ENCODE data around the gene MAP3K7CL. TPM values are rescaled to one million over a fixed set of nuclear protein-coding genes. Genes with fewer than 3 reads are reported as not detected.

MAP3K7CL gene
- total RNA-seq, 2 experiments from 2014 or later, result 10.2 to 12.0 TPM

GRCh38 chr21:29114765-29115500, 15.5 kb upstream of the MAP3K7CL start:
- no peaks in the 10 kb centered on the region for H3K9me3 Mint-ChIP-seq
- H3K27me3 Mint-ChIP-seq, result no peaks in the 10 kb centered on the region
- DNase-seq, result no peak
- POLR2A ChIA-PET, result no interaction called here
- ATAC-seq (ENCODE audit: low read depth), result no peak
- no peak overlapping the region for H3K4me3 Mint-ChIP-seq
- H3K36me3 Mint-ChIP-seq, result peaks cover 6% of the 10 kb centered on the region
- no peaks in the 10 kb centered on the region for H3K4me1 Mint-ChIP-seq
- no peak overlapping the region for H3K27ac Mint-ChIP-seq

- no peak for ATAC-seq (ENCODE audit: low read depth)
- Mint-ChIP-seq H3K4me1 (no peaks in the 10 kb centered on the region), H3K9me3 (no peaks in the 10 kb centered on the region), H3K27me3 (no peaks in the 10 kb centered on the region), H3K27ac (no peak overlapping the region), H3K36me3 (peaks cover 6% of the 10 kb centered on the region), H3K4me3 (no peak overlapping the region)
- POLR2A ChIA-PET, result no interaction called here
- no peak for DNase-seq
Measured at GRCh38 chr21:29115899-29116298, 14.5 kb upstream of the MAP3K7CL start.

GRCh38 chr21:29117372-29117955, 13.0 kb upstream of the MAP3K7CL start:
- POLR2A ChIA-PET, result no interaction called here
- no peaks in the 10 kb centered on the region for H3K9me3 Mint-ChIP-seq
- H3K27me3 Mint-ChIP-seq, result no peaks in the 10 kb centered on the region
- H3K36me3 Mint-ChIP-seq, result no peaks in the 10 kb centered on the region
- H3K27ac Mint-ChIP-seq, result no peak overlapping the region
- no peak for DNase-seq
- H3K4me3 Mint-ChIP-seq, result no peak overlapping the region
- no peaks in the 10 kb centered on the region for H3K4me1 Mint-ChIP-seq
- no peak for ATAC-seq (ENCODE audit: low read depth)

- no peak for ATAC-seq (ENCODE audit: low read depth)
- no peak for DNase-seq
- Mint-ChIP-seq H3K4me1 (peaks cover 11% of the 10 kb centered on the region), H3K36me3 (peaks cover 6% of the 10 kb centered on the region), H3K9me3 (no peaks in the 10 kb centered on the region), H3K4me3 (no peak overlapping the region), H3K27me3 (no peaks in the 10 kb centered on the region), H3K27ac (no peak overlapping the region)
- POLR2A ChIA-PET, result no interaction called here
Measured at GRCh38 chr21:29121759-29122158, 8.7 kb upstream of the MAP3K7CL start.

- DNase-seq (no peak), ATAC-seq (ENCODE audit: low read depth) (no peak)
- Mint-ChIP-seq H3K36me3 (peaks cover 8% of the 10 kb centered on the region), H3K4me3 (no peak overlapping the region), H3K27me3 (no peaks in the 10 kb centered on the region), H3K9me3 (no peaks in the 10 kb centered on the region), H3K27ac (peak overlapping the region; percentile 30), H3K4me1 (peaks cover 11% of the 10 kb centered on the region)
- POLR2A ChIA-PET, result no interaction called here
Measured at GRCh38 chr21:29124645-29125044, 5.8 kb upstream of the MAP3K7CL start.

GRCh38 chr21:29125191-29125590, 5.3 kb upstream of the MAP3K7CL start:
- DNase-seq, result no peak
- H3K36me3 Mint-ChIP-seq, result peaks cover 11% of the 10 kb centered on the region
- H3K4me1 Mint-ChIP-seq, result peaks cover 13% of the 10 kb centered on the region
- H3K9me3 Mint-ChIP-seq, result peaks cover 1% of the 10 kb centered on the region
- H3K4me3 Mint-ChIP-seq, result no peak overlapping the region
- peak overlapping the region; percentile 30 for H3K27ac Mint-ChIP-seq
- H3K27me3 Mint-ChIP-seq, result no peaks in the 10 kb centered on the region
- peak; percentile 71 for ATAC-seq (ENCODE audit: low read depth)
- POLR2A ChIA-PET, result no interaction called here

- no peak for ATAC-seq (ENCODE audit: low read depth)
- peaks cover 11% of the 10 kb centered on the region for H3K36me3 Mint-ChIP-seq
- peaks cover 1% of the 10 kb centered on the region for H3K9me3 Mint-ChIP-seq
- DNase-seq, result no peak
- no peaks in the 10 kb centered on the region for H3K27me3 Mint-ChIP-seq
- no peak overlapping the region for H3K27ac Mint-ChIP-seq
- H3K4me3 Mint-ChIP-seq, result no peak overlapping the region
- H3K4me1 Mint-ChIP-seq, result peaks cover 18% of the 10 kb centered on the region
- POLR2A ChIA-PET, result no interaction called here
Measured at GRCh38 chr21:29125979-29126378, 4.5 kb upstream of the MAP3K7CL start.

GRCh38 chr21:29133241-29133640, 2.8 kb downstream of the MAP3K7CL start:
- ATAC-seq (ENCODE audit: low read depth) (no peak), DNase-seq (no peak)
- Mint-ChIP-seq H3K9me3 (peaks cover 1% of the 10 kb centered on the region), H3K36me3 (peaks cover 11% of the 10 kb centered on the region), H3K27ac (no peak overlapping the region), H3K4me1 (peaks cover 7% of the 10 kb centered on the region), H3K4me3 (no peak overlapping the region), H3K27me3 (no peaks in the 10 kb centered on the region)
- POLR2A ChIA-PET, result no interaction called here

- H3K27ac Mint-ChIP-seq, result no peak overlapping the region
- POLR2A ChIA-PET, result no interaction called here
- H3K27me3 Mint-ChIP-seq, result no peaks in the 10 kb centered on the region
- ATAC-seq (ENCODE audit: low read depth) (no peak), DNase-seq (no peak)
- peaks cover 11% of the 10 kb centered on the region for H3K36me3 Mint-ChIP-seq
- peaks cover 7% of the 10 kb centered on the region for H3K4me1 Mint-ChIP-seq
- H3K9me3 Mint-ChIP-seq, result peaks cover 1% of the 10 kb centered on the region
- H3K4me3 Mint-ChIP-seq, result no peak overlapping the region
Measured at GRCh38 chr21:29133796-29134195, 3.4 kb downstream of the MAP3K7CL start.

- Mint-ChIP-seq H3K36me3 (peaks cover 9% of the 10 kb centered on the region), H3K4me3 (no peak overlapping the region), H3K4me1 (peaks cover 2% of the 10 kb centered on the region), H3K9me3 (no peaks in the 10 kb centered on the region), H3K27ac (no peak overlapping the region), H3K27me3 (no peaks in the 10 kb centered on the region)
- DNase-seq, result no peak
- ATAC-seq (ENCODE audit: low read depth), result no peak
- POLR2A ChIA-PET, result no interaction called here
Measured at GRCh38 chr21:29135481-29135880, 5.0 kb downstream of the MAP3K7CL start.

- Mint-ChIP-seq H3K9me3 (no peaks in the 10 kb centered on the region), H3K4me3 (no peak overlapping the region), H3K4me1 (no peaks in the 10 kb centered on the region), H3K27ac (no peak overlapping the region), H3K27me3 (no peaks in the 10 kb centered on the region), H3K36me3 (peaks cover 9% of the 10 kb centered on the region)
- ATAC-seq (ENCODE audit: low read depth) (no peak), DNase-seq (no peak)
- POLR2A ChIA-PET, result no interaction called here
Measured at GRCh38 chr21:29136033-29136432, 5.6 kb downstream of the MAP3K7CL start.

- Mint-ChIP-seq H3K4me3 (no peak overlapping the region), H3K4me1 (peaks cover 19% of the 10 kb centered on the region), H3K27ac (no peak overlapping the region), H3K27me3 (no peaks in the 10 kb centered on the region), H3K9me3 (no peaks in the 10 kb centered on the region), H3K36me3 (peaks cover 2% of the 10 kb centered on the region)
- DNase-seq (no peak), ATAC-seq (ENCODE audit: low read depth) (no peak)
- POLR2A ChIA-PET, result no interaction called here
Measured at GRCh38 chr21:29144736-29145353, 14.4 kb downstream of the MAP3K7CL start.

GRCh38 chr21:29145354-29145782, 14.9 kb downstream of the MAP3K7CL start:
- POLR2A ChIA-PET, result no interaction called here
- H3K4me3 Mint-ChIP-seq, result no peak overlapping the region
- H3K27me3 Mint-ChIP-seq, result peaks cover under 1% of the 10 kb centered on the region
- DNase-seq (no peak), ATAC-seq (ENCODE audit: low read depth) (no peak)
- peaks cover 19% of the 10 kb centered on the region for H3K4me1 Mint-ChIP-seq
- no peak overlapping the region for H3K27ac Mint-ChIP-seq
- H3K9me3 Mint-ChIP-seq, result no peaks in the 10 kb centered on the region
- H3K36me3 Mint-ChIP-seq, result peaks cover 2% of the 10 kb centered on the region

- peaks cover 19% of the 10 kb centered on the region for H3K4me1 Mint-ChIP-seq
- no peak overlapping the region for H3K27ac Mint-ChIP-seq
- peaks cover 4% of the 10 kb centered on the region for H3K27me3 Mint-ChIP-seq
- no peaks in the 10 kb centered on the region for H3K9me3 Mint-ChIP-seq
- H3K36me3 Mint-ChIP-seq, result peaks cover 2% of the 10 kb centered on the region
- POLR2A ChIA-PET, result no interaction called here
- DNase-seq (no peak), ATAC-seq (ENCODE audit: low read depth) (no peak)
- H3K4me3 Mint-ChIP-seq, result no peak overlapping the region
Measured at GRCh38 chr21:29145852-29146453, 15.5 kb downstream of the MAP3K7CL start.
